IMR-90 (cell line): ENCODE results near the gene GSG1L.

Experiments used
- CEBPB ChIP-seq: IDR thresholded peaks from 2 replicates; pipeline ENCODE4 v1.6.1; 2012; ENCODE audit warnings: low read depth, low read length, improper control_type of control experiment
- ELK1 ChIP-seq: fragments of 150-350 bp; IDR thresholded peaks from 2 replicates; pipeline ENCODE4 v1.6.1; 2016; ENCODE audit warnings: low read depth, mild to moderate bottlenecking, low read length, moderate library complexity, borderline replicate concordance
- FOS ChIP-seq: fragments of 150-350 bp; IDR thresholded peaks from 2 replicates; pipeline ENCODE4 v1.6.1; 2016; ENCODE audit warnings: low read depth, low read length
- MAFK ChIP-seq: IDR thresholded peaks from 2 replicates; pipeline ENCODE4 v1.6.1; 2012; ENCODE audit warnings: low read depth, low read length, improper control_type of control experiment
- MXI1 ChIP-seq: IDR thresholded peaks from 2 replicates; pipeline ENCODE4 v1.6.1; 2012; ENCODE audit warnings: low read depth, mild to moderate bottlenecking, low read length, moderate library complexity, borderline replicate concordance
- POLR2A ChIP-seq: IDR thresholded peaks from 2 replicates; pipeline ENCODE4 v1.6.1; 2012; ENCODE audit warnings: mild to moderate bottlenecking, low read depth, low read length
- RAD21 ChIP-seq: IDR thresholded peaks from 2 replicates; pipeline ENCODE4 v1.6.1; 2012; ENCODE audit warnings: low read length, improper control_type of control experiment
- RFX5 ChIP-seq: IDR thresholded peaks from 2 replicates; pipeline ENCODE4 v1.8.0; 2012; ENCODE audit warnings: low read depth, mild to moderate bottlenecking, low read length, moderate library complexity
- SMC3 ChIP-seq: fragments of 150-350 bp; IDR thresholded peaks from 2 replicates; pipeline ENCODE4 v1.6.1; 2016; ENCODE audit warnings: low read depth, mild to moderate bottlenecking, antibody characterized with exemption, low read length, moderate library complexity
- TF ChIP-seq, protein P1 (sequence below): conservative IDR thresholded peaks from 2 replicates; pipeline ENCODE4 v1.5.1; 2012; ENCODE audit warnings: mild to moderate bottlenecking, low read depth, low read length, improper control_type of control experiment
- TF ChIP-seq, protein P2 (sequence below): fragments of 150-350 bp; IDR thresholded peaks from 2 replicates; pipeline ENCODE4 v1.6.1; 2017; ENCODE audit warnings: mild to moderate bottlenecking, antibody characterized with exemption, low read length, low read depth

GRCh38 chr16:27849621-27850020, 213.9 kb downstream of the GSG1L start:
- TF ChIP-seq, protein P1, sequence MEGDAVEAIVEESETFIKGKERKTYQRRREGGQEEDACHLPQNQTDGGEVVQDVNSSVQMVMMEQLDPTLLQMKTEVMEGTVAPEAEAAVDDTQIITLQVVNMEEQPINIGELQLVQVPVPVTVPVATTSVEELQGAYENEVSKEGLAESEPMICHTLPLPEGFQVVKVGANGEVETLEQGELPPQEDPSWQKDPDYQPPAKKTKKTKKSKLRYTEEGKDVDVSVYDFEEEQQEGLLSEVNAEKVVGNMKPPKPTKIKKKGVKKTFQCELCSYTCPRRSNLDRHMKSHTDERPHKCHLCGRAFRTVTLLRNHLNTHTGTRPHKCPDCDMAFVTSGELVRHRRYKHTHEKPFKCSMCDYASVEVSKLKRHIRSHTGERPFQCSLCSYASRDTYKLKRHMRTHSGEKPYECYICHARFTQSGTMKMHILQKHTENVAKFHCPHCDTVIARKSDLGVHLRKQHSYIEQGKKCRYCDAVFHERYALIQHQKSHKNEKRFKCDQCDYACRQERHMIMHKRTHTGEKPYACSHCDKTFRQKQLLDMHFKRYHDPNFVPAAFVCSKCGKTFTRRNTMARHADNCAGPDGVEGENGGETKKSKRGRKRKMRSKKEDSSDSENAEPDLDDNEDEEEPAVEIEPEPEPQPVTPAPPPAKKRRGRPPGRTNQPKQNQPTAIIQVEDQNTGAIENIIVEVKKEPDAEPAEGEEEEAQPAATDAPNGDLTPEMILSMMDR, result no peak
- TF ChIP-seq SMC3 (no peak), CEBPB (no peak), RAD21 (no peak), POLR2A (no peak), FOS (no peak), MAFK (no peak), RFX5 (no peak), ELK1 (no peak), MXI1 (no peak)
- TF ChIP-seq, protein P2, sequence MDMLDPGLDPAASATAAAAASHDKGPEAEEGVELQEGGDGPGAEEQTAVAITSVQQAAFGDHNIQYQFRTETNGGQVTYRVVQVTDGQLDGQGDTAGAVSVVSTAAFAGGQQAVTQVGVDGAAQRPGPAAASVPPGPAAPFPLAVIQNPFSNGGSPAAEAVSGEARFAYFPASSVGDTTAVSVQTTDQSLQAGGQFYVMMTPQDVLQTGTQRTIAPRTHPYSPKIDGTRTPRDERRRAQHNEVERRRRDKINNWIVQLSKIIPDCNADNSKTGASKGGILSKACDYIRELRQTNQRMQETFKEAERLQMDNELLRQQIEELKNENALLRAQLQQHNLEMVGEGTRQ, result no peak
